ENCODE data around the gene ATP1B2.

ATP1B2 gene

GRCh38 chr17:7686222-7687071, 35.7 kb downstream of the ATP1B2 start:
- peak; percentile 79 to 88 for DNase-seq

GRCh38 chr17:7687072-7687907, 36.6 kb downstream of the ATP1B2 start, which contains the start of gene TP53:
Gene TP53, minus strand, starts transcription at chr17:7687490. Its CDS starts 10,896 bp downstream, at chr17:7676594.
- peak; percentile 81 to 88 for DNase-seq

- peak; percentile 93 to 96 for DNase-seq
Measured at GRCh38 chr17:7687908-7688807, 37.4 kb downstream of the ATP1B2 start, which contains the start of gene WRAP53. Gene WRAP53, plus strand, starts transcription at chr17:7688477. Its CDS starts 172 bp downstream, at chr17:7688649.

GRCh38 chr17:7688808-7689316, 38.1 kb downstream of the ATP1B2 start:
- DNase-seq, result no peak

- DNase-seq, result no peak
Measured at GRCh38 chr17:7695586-7695985, 44.9 kb downstream of the ATP1B2 start.

GRCh38 chr17:7697828-7698588, 47.3 kb downstream of the ATP1B2 start:
- no peak for DNase-seq

GRCh38 chr17:7700510-7700909, 49.8 kb downstream of the ATP1B2 start:
- DNase-seq, result no peak

- DNase-seq, result no peak
Measured at GRCh38 chr17:7701681-7702080, 51.0 kb downstream of the ATP1B2 start.

- DNase-seq, result no peak
Measured at GRCh38 chr17:7702776-7703175, 52.0 kb downstream of the ATP1B2 start.

- DNase-seq, result peak; percentile 42 to 64
Measured at GRCh38 chr17:7703584-7704479, 53.1 kb downstream of the ATP1B2 start.

- peak in 1 of 2 experiments; percentile 72 for DNase-seq
Measured at GRCh38 chr17:7704601-7705268, 54.0 kb downstream of the ATP1B2 start, which contains the start of gene EFNB3. Gene EFNB3, plus strand, starts transcription at chr17:7705202. Its CDS starts 397 bp downstream, at chr17:7705599.

- DNase-seq, result peak in 1 of 2 experiments; percentile 42
Measured at GRCh38 chr17:7705269-7706255, 54.8 kb downstream of the ATP1B2 start.

- DNase-seq, result no peak
Measured at GRCh38 chr17:7706631-7707354, 56.1 kb downstream of the ATP1B2 start.
